HepG2 (cell line): ENCODE measurements around the gene CLCA2. TPM values are rescaled to one million over a fixed set of nuclear protein-coding genes. Genes with fewer than 3 reads are reported as not detected.

Experiments used
- ATAC-seq: fragments of 200-7000 bp; cut with Tn5 transposase; 3 replicates; pipeline ENCODE4 v1.9.1; 2020; ENCODE audit warnings: mild to moderate bottlenecking, moderate library complexity
- BruUV-seq: library from RNA; stranded (reverse); fragments of 400-500 nt; replicated peaks from 2 replicates; lab custom pipeline; 2021; lab: Mats Ljungman, UMichigan
- CTCF ChIA-PET: fragments of 300-600 bp; formaldehyde crosslinking; extraction: SDS; loops from one replicate; lab custom pipeline; 2021; ENCODE audit warnings: low total read pairs, inconsistent platforms, low intra/inter-chr PET ratio; lab: Yijun Ruan, JAX
- POLR2A ChIA-PET: fragments of 350-600 bp; sonication (Branson Sonifier 250); formaldehyde crosslinking; loops from one replicate; lab custom pipeline; 2020; ENCODE audit warnings: antibody characterized with exemption, inconsistent platforms; lab: Yijun Ruan, JAX
- DNase-seq: peaks from one replicate; pipeline ENCODE4 v3.0.0-alpha.2; 2015; ENCODE audit warnings: low spot score
- FAIRE-seq: peaks from 3 replicates; lab custom pipeline; 2011; peaks lifted over from hg19 to GRCh38; lab: Jason Lieb, UNC
- H2AFZ ChIP-seq: one replicate; pipeline ENCODE4 v1.6.1; 2011; ENCODE audit warnings: low read length, inconsistent platforms
- H3K27ac ChIP-seq: fragments of 300-600 bp; 3 replicates; pipeline ENCODE4 v1.8.0; 2011; ENCODE audit warnings: mixed run types, mild to moderate bottlenecking, mixed read lengths, low read length, inconsistent platforms; ENCODE audit not compliant: insufficient read depth; ENCODE audit errors: extremely low read length
- H3K27me3 ChIP-seq, 2 experiments: fragments of 200-600 bp in 1 of 2; 2 replicates in 1 of 2; 3 replicates in 1 of 2; pipeline versions ENCODE4 v1.6.0 to v1.8.0; 2011; ENCODE audit warnings: low read length in 2 of 2, mild to moderate bottlenecking in 2 of 2, moderate library complexity in 2 of 2, inconsistent platforms in 1 of 2; ENCODE audit not compliant: insufficient read depth in 2 of 2, control insufficient read depth in 1 of 2
- H3K36me3 ChIP-seq, 2 experiments: fragments of 200-600 bp in 1 of 2; replicated peaks in 1 of 2; 2 replicates in 1 of 2; 3 replicates in 1 of 2; pipeline versions ENCODE4 v1.5.1 to v1.8.0; 2011; ENCODE audit warnings: low read length in 2 of 2, inconsistent platforms in 1 of 2; ENCODE audit not compliant: insufficient read depth in 2 of 2, control insufficient read depth in 1 of 2
- H3K4me1 ChIP-seq: 2 replicates; pipeline ENCODE4 v1.5.1; 2012; ENCODE audit warnings: low read length, inconsistent platforms; ENCODE audit not compliant: insufficient read depth
- H3K4me2 ChIP-seq: 2 replicates; pipeline ENCODE4 v1.6.0; 2011; ENCODE audit warnings: low read depth, low read length, inconsistent platforms
- H3K4me3 ChIP-seq, 3 experiments: fragments of 200-600 bp in 1 of 3; sonication (generic), shearing (Covaris generic) in 1 of 3; replicated peaks in 1 of 3; 2 replicates each; pipeline ENCODE4 v1.5.1; 2011 to 2016; ENCODE audit warnings: low read length in 3 of 3, inconsistent platforms in 2 of 3, low read depth in 2 of 3, mild to moderate bottlenecking in 2 of 3, control low read depth in 1 of 3, mixed read lengths in 1 of 3; ENCODE audit not compliant: insufficient read depth in 1 of 3
- H3K79me2 ChIP-seq: one replicate; pipeline ENCODE4 v1.6.1; 2011; ENCODE audit warnings: low read length, inconsistent platforms; ENCODE audit not compliant: insufficient read depth
- H3K9ac ChIP-seq: 2 replicates; pipeline ENCODE4 v1.6.0; 2011; ENCODE audit warnings: mild to moderate bottlenecking, low read depth, low read length, inconsistent platforms; ENCODE audit not compliant: insufficient read depth
- H3K9me3 ChIP-seq: 2 replicates; pipeline ENCODE4 v1.5.1; 2012; ENCODE audit warnings: mild to moderate bottlenecking, low read length
- H4K20me1 ChIP-seq: 2 replicates; pipeline ENCODE4 v1.6.0; 2011; ENCODE audit warnings: inconsistent platforms, mild to moderate bottlenecking, low read length, moderate library complexity; ENCODE audit not compliant: insufficient read depth
- CREB1 ChIP-seq, 2 experiments: fragments of 450-650 bp in 1 of 2; IDR thresholded peaks; 2 replicates each; pipeline ENCODE4 v1.6.1; 2016 to 2017; ENCODE audit warnings: control low read depth in 1 of 2, mild to moderate bottlenecking in 1 of 2, missing compliant biosample characterization in 1 of 2, missing genetic modification characterization in 1 of 2
- JUNB ChIP-seq: sonication (generic); formaldehyde crosslinking; IDR thresholded peaks from 2 replicates; pipeline ENCODE4 v1.8.0; 2022; ENCODE audit warnings: missing genetic modification reagents, mild to moderate bottlenecking, borderline replicate concordance
- SNAPC4 ChIP-seq: sonication (generic); formaldehyde crosslinking; IDR thresholded peaks from 2 replicates; pipeline ENCODE4 v1.4.0; 2020; ENCODE audit warnings: mild to moderate bottlenecking, missing genetic modification reagents
- ZNF558 ChIP-seq: sonication (generic); formaldehyde crosslinking; IDR thresholded peaks from 2 replicates; pipeline ENCODE4 v1.9.0; 2022; ENCODE audit warnings: mild to moderate bottlenecking, missing genetic modification reagents, borderline replicate concordance
- ZNF737 ChIP-seq: sonication (generic); formaldehyde crosslinking; IDR thresholded peaks from 2 replicates; pipeline ENCODE4 v1.5.0; 2020; ENCODE audit warnings: missing genetic modification reagents, mild to moderate bottlenecking, borderline replicate concordance
- WGBS: methylation state at CpG from one replicate; pipeline ENCODE4 v1.1.6; 2017; ENCODE audit warnings: low lambda C conversion rate; 5-methylcytosine and 5-hydroxymethylcytosine counted together
- in situ Hi-C: cut with HindIII; loops from 2 replicates; pipeline ENCODE4 v1.10.0; 2017; ENCODE audit warnings: low pct_unique_long_range_greater_than_20kb; ENCODE audit not compliant: extremely low pct_ligation_motif_present
- intact Hi-C: fragments of 100-400 bp; cut with micrococcal nuclease; formaldehyde crosslinking; loops from one replicate; pipeline ENCODE4 v1.10.0; 2022; ENCODE audit not compliant: unreplicated experiment
- polyA plus RNA-seq, 8 experiments: library from polyadenylated mRNA; depleted of rRNA in 3 of 8; stranded (reverse) in 7 of 8; unstranded in 1 of 8; fragments of >200 nt; fragmentation: Illumina TruSeq in 4 of 8; extraction: Trizol in 4 of 8; gene quantifications; 2 replicates each; pipeline versions ENCODE4 v1.2.1 to v1.2.3, GENCODE V29; 2011 to 2016; ENCODE audit warnings: low read depth in 4 of 8, missing spikeins in 1 of 8, mixed read lengths in 1 of 8; ENCODE audit not compliant: insufficient read depth in 1 of 8
- total RNA-seq, 5 experiments: library from RNA; depleted of rRNA; stranded (reverse); fragments of >200 nt; fragmentation: Illumina TruSeq; extraction: Trizol; gene quantifications; 2 replicates each; pipeline ENCODE4 v1.2.3, GENCODE V29; 2016; ENCODE audit warnings: low read depth in 1 of 5

Gene CLCA2
- total and polyA plus RNA-seq, 2 of the 13 experiments (the other 11 are each of a cell fraction or from before 2014, with no cell fraction given), result not detected

- no peak for TF ChIP-seq JUNB (CRISPR knock-in tag)
- TF ChIP-seq ZNF558 (CRISPR knock-in tag), result no peak
- TF ChIP-seq SNAPC4 (CRISPR knock-in tag), result no peak
- TF ChIP-seq, all 625 proteins: peak for 0
Observed at GRCh38 chr1:86468501-86468977, 44.6 kb downstream of the CLCA2 start, which contains the start of gene CLCA1 (continued).

- no peak overlapping the region for H3K9ac ChIP-seq
- no peak overlapping the region for H2AFZ ChIP-seq
- no peaks in the 10 kb centered on the region for H3K4me1 ChIP-seq
- no peaks in the 10 kb centered on the region for H4K20me1 ChIP-seq
- no peak overlapping the region for H3K27ac ChIP-seq
- no peak for FAIRE-seq
- no peaks in the 10 kb centered on the region; a peak in 1 of 5 replicates for H3K27me3 ChIP-seq
- DNase-seq, result no peak
- no peaks in the 10 kb centered on the region for H3K9me3 ChIP-seq
- POLR2A ChIA-PET, result no interaction called here
- ATAC-seq, result no peak
- CTCF ChIA-PET, result no interaction called here
- no peak overlapping the region for H3K4me2 ChIP-seq
- WGBS, result 9% methylated on average over 10 of the region's 10 CpGs
- BruUV-seq, result no TSS peak
- intact Hi-C loops, result loop anchor here (5.0 kb wide), 1 partner anchor 216 kb away; no protein-coding TSS in a partner anchor
- no peak overlapping the region for H3K4me3 ChIP-seq
- no peaks in the 10 kb centered on the region for H3K36me3 ChIP-seq
- TF ChIP-seq CREB1 (IDR thresholded peaks at IDR 0.05) (peak; percentile 53), CREB1 (CRISPR knock-in tag; IDR thresholded peaks at IDR 0.05) (no peak), ZNF737 (CRISPR knock-in tag) (no peak)
- in situ Hi-C loops, result no loop called here
- H3K79me2 ChIP-seq, result no peaks in the 10 kb centered on the region
Observed at GRCh38 chr1:86470859-86471258, 46.9 kb downstream of the CLCA2 start.
